Activated CD8-positive, alpha-beta memory T cell treated with anti-CD3 and anti-CD28 coated beads, Interleukin-2, amount 50 U/mL, for 48 hours (primary cell): Measurements from ENCODE around the gene SPTLC3.

Experiments used
- DNase-seq: peaks from one replicate; pipeline ENCODE4 v3.0.0-alpha.2; 2020

SPTLC3 gene

DNA sequence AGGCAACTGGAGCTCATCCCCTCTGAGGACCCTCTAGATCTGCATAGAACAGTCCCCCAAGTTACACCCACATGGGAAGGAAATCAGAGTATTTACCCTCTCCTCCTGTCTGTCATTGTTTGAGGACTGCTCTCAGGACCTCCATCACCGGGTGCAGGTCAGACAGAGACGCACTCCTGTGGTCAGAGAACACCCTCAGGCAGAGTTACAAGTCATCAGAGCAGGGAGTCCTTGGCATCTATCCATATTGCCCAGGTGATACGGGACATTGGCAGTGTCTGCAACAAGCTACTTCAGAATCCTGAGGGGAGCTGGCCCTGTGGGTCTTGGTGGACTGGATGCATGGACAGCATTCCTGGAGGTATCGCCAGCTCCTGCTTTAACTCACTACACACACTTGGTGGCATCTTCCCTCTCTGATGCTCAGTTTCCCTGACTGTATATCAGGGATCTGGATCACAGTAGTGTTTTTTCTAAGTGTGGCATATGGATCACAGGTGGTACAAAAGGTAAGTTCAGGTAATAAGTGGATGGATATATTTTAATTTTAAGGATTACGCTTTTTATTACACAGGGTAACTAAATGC is 197.2 kb downstream of the SPTLC3 start:
- DNase-seq = no peak

DNA sequence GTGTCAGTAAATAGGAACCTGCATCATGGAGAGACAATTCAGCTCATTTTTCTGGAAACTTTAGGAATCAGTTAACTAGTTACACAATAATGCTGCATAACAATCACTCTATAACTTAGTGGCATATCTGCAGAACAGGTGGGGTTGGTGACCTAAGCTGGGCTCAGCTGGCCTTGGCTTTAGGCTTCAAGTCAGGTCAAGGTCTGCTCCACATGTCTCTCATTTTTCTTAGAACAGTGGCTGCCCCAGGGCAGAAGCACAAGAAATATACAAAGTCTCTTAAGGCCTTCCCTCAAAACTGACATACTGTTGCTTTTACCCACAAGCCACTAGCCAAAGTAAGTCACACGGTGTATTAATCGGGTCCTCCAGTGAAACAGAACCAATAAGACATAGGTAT is 198.2 kb downstream of the SPTLC3 start:
- no peak for DNase-seq

DNA sequence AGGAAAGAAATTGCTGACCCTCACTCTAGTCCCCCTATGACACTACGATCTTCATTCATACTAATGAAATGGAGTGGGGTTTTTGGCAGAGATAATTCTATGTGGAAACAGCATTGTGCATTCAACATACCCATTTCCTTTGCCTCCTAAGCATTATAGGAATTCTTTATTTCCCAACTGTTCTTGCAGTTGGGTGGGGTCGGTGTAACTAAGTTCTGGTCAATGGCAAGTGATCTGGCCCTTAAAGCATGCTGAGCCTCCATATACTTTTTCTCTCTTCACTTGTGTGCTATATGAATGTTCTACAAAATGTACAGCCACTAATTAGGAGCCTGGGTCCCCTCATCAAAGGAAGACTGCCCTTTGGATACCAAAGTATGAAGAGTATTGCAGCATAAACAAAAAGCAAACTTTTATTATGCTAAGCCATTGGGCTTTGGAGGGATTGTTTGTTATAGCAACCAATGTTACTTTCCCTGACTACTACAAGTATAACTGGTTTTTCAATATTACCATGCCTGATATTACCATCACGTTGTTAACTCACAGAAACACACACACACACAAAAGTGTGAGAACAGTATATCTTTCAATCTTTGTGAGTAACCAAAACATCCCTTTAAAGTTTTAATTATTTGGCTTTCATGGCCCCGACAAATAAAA is 203.3 kb downstream of the SPTLC3 start:
- no peak for DNase-seq

DNA sequence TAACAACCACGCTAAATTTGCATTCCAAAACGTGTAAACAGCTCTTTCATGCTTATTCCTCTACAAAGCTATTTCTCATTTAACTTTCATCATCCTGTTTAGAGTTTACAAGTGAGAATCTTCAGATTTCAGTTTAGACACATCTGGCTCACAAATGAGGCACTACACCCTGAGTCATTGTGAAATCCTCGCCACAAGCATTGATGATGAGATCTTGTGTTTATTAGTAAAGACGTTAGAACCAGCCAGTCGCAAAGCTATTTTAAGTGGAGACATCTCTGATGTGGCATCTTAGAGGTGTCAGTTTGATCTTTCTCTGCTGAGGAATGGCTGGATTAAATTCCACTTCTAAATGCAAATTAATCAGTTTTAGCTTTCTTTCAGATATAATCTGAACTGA is 204.0 kb downstream of the SPTLC3 start:
- DNase-seq = no peak

DNA sequence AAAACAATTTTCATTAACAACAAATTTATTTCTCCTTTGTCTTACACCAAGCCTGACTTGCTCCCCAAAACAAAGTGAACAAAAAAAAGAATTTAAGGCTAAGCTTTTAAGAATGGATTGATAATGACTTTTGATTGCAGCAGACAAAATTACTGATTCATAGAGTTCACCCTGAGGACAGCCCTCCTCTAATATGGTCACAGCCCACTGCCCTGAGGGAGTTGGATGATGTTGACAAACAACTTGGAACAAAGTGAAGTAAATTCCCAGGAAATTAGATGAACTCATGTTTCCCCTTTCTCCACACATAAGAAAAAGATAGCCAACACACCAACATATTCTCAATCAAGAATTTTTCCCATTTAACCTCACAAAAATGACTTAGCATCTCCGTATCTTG is 204.6 kb downstream of the SPTLC3 start:
- DNase-seq = no peak

DNA sequence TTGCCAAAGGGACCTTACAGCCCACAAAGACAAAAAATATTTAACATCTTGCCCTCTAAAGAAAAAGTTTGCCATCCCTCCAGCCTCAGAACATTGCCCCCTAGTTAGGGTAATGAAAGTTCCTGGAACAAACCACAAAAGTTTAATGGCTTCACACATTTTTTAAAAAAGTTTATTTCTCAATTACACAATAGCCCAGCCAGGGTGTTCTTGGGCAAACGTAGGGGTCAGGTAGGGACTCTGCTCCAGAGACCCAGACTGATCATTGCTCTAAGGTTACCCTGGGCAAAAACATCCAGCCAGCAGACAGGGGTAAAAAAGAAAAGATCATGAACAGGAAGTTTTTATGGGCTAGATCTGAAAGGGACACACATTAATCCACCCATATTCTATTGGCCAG is 207.8 kb downstream of the SPTLC3 start:
- DNase-seq = no peak
